GM21786 (cell line): ENCODE measurements around the gene C16orf46.

Source experiments
- ATAC-seq: cut with Tn5 transposase; IDR thresholded peaks from one replicate; pipeline ENCODE4 v1.9.1; 2021; ENCODE audit not compliant: unreplicated experiment

Gene C16orf46

DNA sequence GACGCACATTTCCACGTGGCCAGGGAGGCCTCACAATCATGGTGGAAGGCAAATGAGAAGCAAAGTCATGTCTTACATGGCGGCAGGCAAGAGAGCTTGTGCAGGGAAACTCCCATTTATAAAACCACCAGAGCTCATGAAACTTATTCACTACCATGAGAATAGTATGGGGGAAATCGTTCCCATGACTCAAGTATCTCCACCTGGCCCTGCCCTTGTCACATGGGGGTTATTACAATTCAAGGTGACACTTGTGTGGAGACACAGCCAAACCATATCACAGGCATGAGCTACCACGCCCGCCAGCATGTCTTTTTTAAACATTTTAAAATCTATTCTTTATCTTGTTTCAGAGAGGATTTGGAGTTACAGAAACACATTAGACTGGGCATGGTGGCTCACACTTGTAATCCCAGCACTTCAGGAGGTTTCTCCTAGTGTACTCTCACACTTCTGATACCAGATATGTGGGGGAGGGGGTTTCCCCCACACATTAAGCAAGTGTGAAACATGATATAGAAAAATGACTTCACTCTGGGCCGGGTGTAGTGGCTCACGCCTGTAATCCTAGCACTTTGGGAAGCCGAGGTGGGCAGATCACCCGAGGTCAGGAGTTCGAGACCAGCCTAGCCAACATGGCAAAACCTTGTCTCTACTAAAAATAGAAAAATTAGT, 47.0 kb downstream of the C16orf46 start:
- ATAC-seq = no peak

DNA sequence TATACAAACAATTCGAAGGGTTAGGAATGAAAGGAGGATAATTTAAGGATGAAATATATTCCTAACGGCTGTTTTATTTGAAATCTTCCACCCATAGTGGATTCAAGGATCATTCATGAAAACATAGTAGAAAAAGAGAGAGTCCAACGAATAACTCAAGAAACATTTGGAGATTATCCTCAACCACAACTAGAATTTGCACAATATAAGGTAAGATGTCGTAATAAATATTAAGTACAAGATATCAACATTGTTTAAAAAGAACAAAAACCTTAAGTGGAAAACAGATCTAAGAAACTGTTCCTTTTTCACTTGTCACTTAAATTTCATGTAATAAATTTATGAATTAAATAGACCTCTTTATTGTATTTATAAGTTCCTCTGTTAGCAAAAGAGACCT, 50.6 kb downstream of the C16orf46 start:
- ATAC-seq = no peak

DNA sequence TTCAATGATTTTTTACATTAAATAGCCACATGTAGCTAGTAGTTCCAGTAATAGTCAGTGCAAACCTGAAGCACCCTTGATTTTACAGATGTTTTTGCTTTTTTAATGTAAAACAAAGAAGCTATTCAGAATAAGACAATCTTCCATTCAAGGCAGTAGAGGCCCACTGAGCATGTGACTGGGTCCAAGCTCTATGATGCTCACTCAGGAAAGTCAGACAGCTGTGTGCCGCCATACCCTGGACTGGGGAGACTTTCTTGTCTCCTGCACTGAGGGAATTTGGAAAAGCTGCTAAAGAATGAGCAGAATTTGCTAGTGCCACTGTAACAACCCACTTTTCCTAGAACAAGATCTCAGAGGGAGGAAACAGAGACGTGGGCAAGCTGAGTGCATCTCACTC, 58.5 kb downstream of the C16orf46 start:
- no peak for ATAC-seq

DNA sequence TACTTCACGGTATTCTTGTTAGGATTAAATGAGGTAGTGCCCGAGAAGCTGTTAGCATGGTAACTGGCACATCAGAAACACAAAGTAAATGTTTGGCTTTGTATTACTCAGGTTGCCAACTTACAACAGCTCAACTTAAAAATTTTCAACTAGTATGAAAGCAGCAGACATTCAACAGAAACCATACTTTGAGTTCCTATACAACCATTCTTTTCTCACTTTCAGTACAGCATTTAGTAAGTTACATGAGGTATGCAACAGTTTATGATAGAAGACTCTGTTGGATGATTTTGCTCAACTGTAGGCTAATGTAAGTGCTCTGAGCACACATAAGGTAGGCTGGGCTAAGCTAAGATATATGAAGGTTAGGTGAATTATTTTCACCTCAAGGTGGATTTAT, 62.4 kb downstream of the C16orf46 start:
- ATAC-seq = no peak

DNA sequence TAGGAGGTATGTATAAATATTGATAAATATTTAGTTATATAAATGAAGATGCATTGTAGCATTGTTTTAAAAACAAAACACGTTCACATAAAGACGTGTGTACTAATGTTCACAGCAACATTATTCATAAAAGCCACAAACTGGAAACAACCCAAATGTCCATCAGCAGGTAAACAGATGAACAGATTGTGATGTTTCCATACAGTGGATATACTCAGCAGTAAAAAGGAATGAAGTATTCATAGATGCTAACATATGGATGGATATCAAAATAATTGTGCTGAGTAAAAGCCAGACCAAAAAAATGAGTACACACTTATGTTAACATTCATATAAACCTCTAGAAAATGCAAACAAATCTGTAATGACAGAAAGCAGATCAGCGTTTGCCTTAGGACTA, 64.1 kb downstream of the C16orf46 start:
- ATAC-seq = no peak
